A549 (cell line): ENCODE results near the gene SORCS3.

ENCODE experiments used
- CBX2 ChIP-seq: fragments of 200-600 bp; sonication (generic); IDR thresholded peaks from 2 replicates; pipeline ENCODE4 v1.6.1; 2016; ENCODE audit warnings: low read depth, mild to moderate bottlenecking, borderline replicate concordance
- CEBPB ChIP-seq, 2 experiments: fragments of >200 bp in 1 of 2; sonication (Bioruptor Twin) in 1 of 2; formaldehyde crosslinking in 1 of 2; IDR thresholded peaks; 2 replicates each; pipeline ENCODE4 v1.6.1; 2012 to 2016
- EP300 ChIP-seq, 2 experiments: fragments of >200 bp; sonication (Bioruptor Twin); formaldehyde crosslinking; IDR thresholded peaks; 2 replicates in 1 of 2; 3 replicates in 1 of 2; pipeline ENCODE4 v1.6.1; 2016 to 2017
- FOSB ChIP-seq: fragments of 250-450 bp; sonication (Bioruptor Pico); IDR thresholded peaks from 2 replicates; pipeline ENCODE4 v1.5.0; 2020; ENCODE audit warnings: mild to moderate bottlenecking, moderate library complexity
- POLR2A ChIP-seq: IDR thresholded peaks from 2 replicates; pipeline ENCODE4 v1.6.1; 2012; ENCODE audit warnings: mild to moderate bottlenecking, low read length
- RAD21 ChIP-seq, 2 experiments: fragments of >200 bp in 1 of 2; sonication (Bioruptor Twin) in 1 of 2; formaldehyde crosslinking in 1 of 2; IDR thresholded peaks in 1 of 2; conservative IDR thresholded peaks in 1 of 2; 2 replicates in 1 of 2; 3 replicates in 1 of 2; pipeline ENCODE4 v1.6.1; 2012 to 2018; ENCODE audit warnings: inconsistent platforms in 1 of 2
- RFX5 ChIP-seq: fragments of 450-650 bp; IDR thresholded peaks from 2 replicates; pipeline ENCODE4 v1.7.1; 2014; ENCODE audit warnings: antibody characterized with exemption, mild to moderate bottlenecking, moderate library complexity
- SREBF2 ChIP-seq: fragments of 450-650 bp; IDR thresholded peaks from 2 replicates; pipeline ENCODE4 v1.6.1; 2014; ENCODE audit warnings: mild to moderate bottlenecking, moderate library complexity
- TP53 ChIP-seq: fragments of 250-450 bp; sonication (Bioruptor Pico); IDR thresholded peaks from 2 replicates; pipeline ENCODE4 v1.5.0; 2021; ENCODE audit warnings: mild to moderate bottlenecking, moderate library complexity
- ZFP36 ChIP-seq: fragments of 450-650 bp; IDR thresholded peaks from 2 replicates; pipeline ENCODE4 v1.6.1; 2014; ENCODE audit warnings: borderline replicate concordance; ENCODE audit not compliant: partially characterized antibody
- TF ChIP-seq, protein P1 (sequence below): fragments of 200-600 bp; sonication (generic); IDR thresholded peaks from 2 replicates; pipeline ENCODE4 v1.6.1; 2016; ENCODE audit warnings: antibody characterized with exemption, mild to moderate bottlenecking, moderate library complexity
- TF ChIP-seq, protein P2 (sequence below): fragments of >200 bp; sonication (Bioruptor Twin); formaldehyde crosslinking; IDR thresholded peaks from 3 replicates; pipeline ENCODE4 v1.5.1; 2016
- TF ChIP-seq, protein P3 (sequence below): fragments of 450-650 bp; IDR thresholded peaks from 2 replicates; pipeline ENCODE4 v1.6.1; 2014; ENCODE audit warnings: antibody characterized with exemption

DNA sequence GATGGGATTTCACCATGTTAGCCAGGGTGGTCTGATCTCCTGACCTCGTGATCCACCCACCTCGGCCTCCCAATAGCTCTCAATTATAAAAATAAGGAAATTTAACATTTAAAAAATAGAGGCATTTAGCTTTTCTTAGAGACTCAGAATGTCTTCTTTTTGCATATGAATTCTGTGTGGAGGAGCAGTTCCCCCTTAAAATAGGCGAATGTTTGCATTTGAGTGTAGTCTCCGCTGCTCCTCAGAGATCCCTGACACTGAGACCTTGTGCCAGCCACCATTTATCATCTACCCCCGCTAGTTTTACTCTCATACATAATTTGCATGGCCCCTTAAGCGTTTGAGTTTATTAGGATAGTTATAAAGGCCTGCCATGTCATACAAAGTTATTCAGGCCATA, 461.9 kb downstream of the SORCS3 start:
- TF ChIP-seq, protein P1, sequence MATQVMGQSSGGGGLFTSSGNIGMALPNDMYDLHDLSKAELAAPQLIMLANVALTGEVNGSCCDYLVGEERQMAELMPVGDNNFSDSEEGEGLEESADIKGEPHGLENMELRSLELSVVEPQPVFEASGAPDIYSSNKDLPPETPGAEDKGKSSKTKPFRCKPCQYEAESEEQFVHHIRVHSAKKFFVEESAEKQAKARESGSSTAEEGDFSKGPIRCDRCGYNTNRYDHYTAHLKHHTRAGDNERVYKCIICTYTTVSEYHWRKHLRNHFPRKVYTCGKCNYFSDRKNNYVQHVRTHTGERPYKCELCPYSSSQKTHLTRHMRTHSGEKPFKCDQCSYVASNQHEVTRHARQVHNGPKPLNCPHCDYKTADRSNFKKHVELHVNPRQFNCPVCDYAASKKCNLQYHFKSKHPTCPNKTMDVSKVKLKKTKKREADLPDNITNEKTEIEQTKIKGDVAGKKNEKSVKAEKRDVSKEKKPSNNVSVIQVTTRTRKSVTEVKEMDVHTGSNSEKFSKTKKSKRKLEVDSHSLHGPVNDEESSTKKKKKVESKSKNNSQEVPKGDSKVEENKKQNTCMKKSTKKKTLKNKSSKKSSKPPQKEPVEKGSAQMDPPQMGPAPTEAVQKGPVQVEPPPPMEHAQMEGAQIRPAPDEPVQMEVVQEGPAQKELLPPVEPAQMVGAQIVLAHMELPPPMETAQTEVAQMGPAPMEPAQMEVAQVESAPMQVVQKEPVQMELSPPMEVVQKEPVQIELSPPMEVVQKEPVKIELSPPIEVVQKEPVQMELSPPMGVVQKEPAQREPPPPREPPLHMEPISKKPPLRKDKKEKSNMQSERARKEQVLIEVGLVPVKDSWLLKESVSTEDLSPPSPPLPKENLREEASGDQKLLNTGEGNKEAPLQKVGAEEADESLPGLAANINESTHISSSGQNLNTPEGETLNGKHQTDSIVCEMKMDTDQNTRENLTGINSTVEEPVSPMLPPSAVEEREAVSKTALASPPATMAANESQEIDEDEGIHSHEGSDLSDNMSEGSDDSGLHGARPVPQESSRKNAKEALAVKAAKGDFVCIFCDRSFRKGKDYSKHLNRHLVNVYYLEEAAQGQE = no peak
- TF ChIP-seq ZFP36 (no peak), POLR2A (no peak), RAD21 (conservative IDR thresholded peaks at IDR 0.05 in 1 of 2, IDR thresholded peaks at IDR 0.05 in 1 of 2) (no peak), CBX2 (no peak), EP300 (IDR thresholded peaks at IDR 0.05) (no peak), RFX5 (no peak), SREBF2 (no peak), CEBPB (IDR thresholded peaks at IDR 0.05) (no peak), TP53 (CRISPR knock-in tag) (no peak), FOSB (CRISPR knock-in tag) (no peak)
- TF ChIP-seq, protein P2, sequence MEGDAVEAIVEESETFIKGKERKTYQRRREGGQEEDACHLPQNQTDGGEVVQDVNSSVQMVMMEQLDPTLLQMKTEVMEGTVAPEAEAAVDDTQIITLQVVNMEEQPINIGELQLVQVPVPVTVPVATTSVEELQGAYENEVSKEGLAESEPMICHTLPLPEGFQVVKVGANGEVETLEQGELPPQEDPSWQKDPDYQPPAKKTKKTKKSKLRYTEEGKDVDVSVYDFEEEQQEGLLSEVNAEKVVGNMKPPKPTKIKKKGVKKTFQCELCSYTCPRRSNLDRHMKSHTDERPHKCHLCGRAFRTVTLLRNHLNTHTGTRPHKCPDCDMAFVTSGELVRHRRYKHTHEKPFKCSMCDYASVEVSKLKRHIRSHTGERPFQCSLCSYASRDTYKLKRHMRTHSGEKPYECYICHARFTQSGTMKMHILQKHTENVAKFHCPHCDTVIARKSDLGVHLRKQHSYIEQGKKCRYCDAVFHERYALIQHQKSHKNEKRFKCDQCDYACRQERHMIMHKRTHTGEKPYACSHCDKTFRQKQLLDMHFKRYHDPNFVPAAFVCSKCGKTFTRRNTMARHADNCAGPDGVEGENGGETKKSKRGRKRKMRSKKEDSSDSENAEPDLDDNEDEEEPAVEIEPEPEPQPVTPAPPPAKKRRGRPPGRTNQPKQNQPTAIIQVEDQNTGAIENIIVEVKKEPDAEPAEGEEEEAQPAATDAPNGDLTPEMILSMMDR = no peak
- TF ChIP-seq, protein P3, sequence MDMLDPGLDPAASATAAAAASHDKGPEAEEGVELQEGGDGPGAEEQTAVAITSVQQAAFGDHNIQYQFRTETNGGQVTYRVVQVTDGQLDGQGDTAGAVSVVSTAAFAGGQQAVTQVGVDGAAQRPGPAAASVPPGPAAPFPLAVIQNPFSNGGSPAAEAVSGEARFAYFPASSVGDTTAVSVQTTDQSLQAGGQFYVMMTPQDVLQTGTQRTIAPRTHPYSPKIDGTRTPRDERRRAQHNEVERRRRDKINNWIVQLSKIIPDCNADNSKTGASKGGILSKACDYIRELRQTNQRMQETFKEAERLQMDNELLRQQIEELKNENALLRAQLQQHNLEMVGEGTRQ = no peak
